RWPE2 (cell line): ENCODE data around the gene HSD17B8.

Experiments used
- ATAC-seq: fragments of 200-7000 bp; cut with Tn5 transposase; 3 replicates; pipeline ENCODE4 v1.9.1; 2021; ENCODE audit warnings: low read depth
- DNase-seq: peaks from one replicate; pipeline ENCODE4 v3.0.0-alpha.2; 2020; ENCODE audit warnings: low spot score
- H3K27ac ChIP-seq: fragments of 450-650 bp; 2 replicates; pipeline ENCODE4 v1.5.1; 2017; ENCODE audit warnings: mild to moderate bottlenecking; ENCODE audit not compliant: poor library complexity, severe bottlenecking
- H3K27me3 ChIP-seq: fragments of 250-450 bp; sonication (Bioruptor Pico); 2 replicates; pipeline ENCODE4 v1.5.1; 2021; ENCODE audit warnings: mild to moderate bottlenecking, moderate library complexity; ENCODE audit not compliant: insufficient read depth, poor library complexity, severe bottlenecking
- H3K36me3 ChIP-seq: fragments of 250-450 bp; sonication (Bioruptor Pico); 2 replicates; pipeline ENCODE4 v1.5.1; 2020; ENCODE audit warnings: low read depth, mild to moderate bottlenecking, moderate library complexity
- H3K4me1 ChIP-seq: fragments of 250-450 bp; sonication (Bioruptor Pico); 2 replicates; pipeline ENCODE4 v1.5.1; 2021; ENCODE audit warnings: mild to moderate bottlenecking, moderate library complexity; ENCODE audit not compliant: insufficient read depth, poor library complexity, severe bottlenecking
- H3K4me3 ChIP-seq: fragments of 250-450 bp; sonication (Bioruptor Pico); 2 replicates; pipeline ENCODE4 v1.5.1; 2021; ENCODE audit warnings: mild to moderate bottlenecking, moderate library complexity; ENCODE audit not compliant: severe bottlenecking
- H3K9me3 ChIP-seq: fragments of 250-450 bp; sonication (Bioruptor Pico); 2 replicates; pipeline ENCODE4 v1.5.1; 2021; ENCODE audit warnings: mild to moderate bottlenecking, moderate library complexity; ENCODE audit not compliant: severe bottlenecking
- CTCF ChIP-seq: fragments of 450-650 bp; IDR thresholded peaks from one replicate; pipeline ENCODE4 v1.5.1; 2017; ENCODE audit warnings: mild to moderate bottlenecking, moderate library complexity; ENCODE audit not compliant: poor library complexity, severe bottlenecking

HSD17B8 gene

GRCh38 chr6:33171880-33172687 is 32.4 kb upstream of the HSD17B8 start:
- Histone ChIP-seq H3K9me3 (no peaks in the 10 kb centered on the region), H3K27ac (no peak overlapping the region), H3K4me3 (no peak overlapping the region), H3K36me3 (no peaks in the 10 kb centered on the region), H3K4me1 (no peaks in the 10 kb centered on the region), H3K27me3 (no peaks in the 10 kb centered on the region)
- TF ChIP-seq CTCF = no peak
- ATAC-seq (no peak), DNase-seq (peak; percentile 29)

GRCh38 chr6:33172688-33173534 is 31.5 kb upstream of the HSD17B8 start:
- no peaks in the 10 kb centered on the region for H3K36me3 ChIP-seq
- DNase-seq (peak; percentile 38), ATAC-seq (peak; percentile 59)
- H3K9me3 ChIP-seq = no peaks in the 10 kb centered on the region
- no peaks in the 10 kb centered on the region for H3K27me3 ChIP-seq
- H3K4me3 ChIP-seq = no peak overlapping the region
- peak; percentile 59 for TF ChIP-seq CTCF
- no peaks in the 10 kb centered on the region for H3K4me1 ChIP-seq
- no peak overlapping the region for H3K27ac ChIP-seq

- Histone ChIP-seq H3K36me3 (no peaks in the 10 kb centered on the region), H3K27me3 (no peaks in the 10 kb centered on the region), H3K9me3 (no peaks in the 10 kb centered on the region), H3K4me3 (no peak overlapping the region), H3K27ac (no peak overlapping the region), H3K4me1 (no peaks in the 10 kb centered on the region)
- no peak for TF ChIP-seq CTCF
- ATAC-seq = no peak
- peak; percentile 37 for DNase-seq
Observed at GRCh38 chr6:33173535-33174180, 30.8 kb upstream of the HSD17B8 start.

GRCh38 chr6:33174784-33175183 is 29.7 kb upstream of the HSD17B8 start:
- no peaks in the 10 kb centered on the region for H3K36me3 ChIP-seq
- H3K27me3 ChIP-seq = no peaks in the 10 kb centered on the region
- H3K9me3 ChIP-seq = no peaks in the 10 kb centered on the region
- H3K27ac ChIP-seq = no peak overlapping the region
- DNase-seq (peak; percentile 43), ATAC-seq (no peak)
- no peak for TF ChIP-seq CTCF
- H3K4me1 ChIP-seq = no peaks in the 10 kb centered on the region
- H3K4me3 ChIP-seq = no peak overlapping the region
